Heart left ventricle (tissue), 16 donors: ENCODE results near the gene NFIA. TPM values are rescaled to one million over a fixed set of nuclear protein-coding genes. Genes with fewer than 3 reads are reported as not detected.

Experiments used
- ATAC-seq, 4 donors: fragments of 200-7000 bp; cut with Tn5 transposase; one replicate each; pipeline ENCODE4 v1.9.1; 2020 to 2022; ENCODE audit warnings: moderate library complexity in 4 of 4, mild to moderate bottlenecking in 3 of 4, moderate number of reproducible peaks in 1 of 4
- DNase-seq, 5 donors: peaks; one replicate each; pipeline ENCODE4 v3.0.0-alpha.2; 2020
- H3K27ac ChIP-seq, 12 donors: fragments of 200-600 bp; sonication (generic) in 4 of 12; one replicate each; pipeline versions ENCODE4 v1.5.0 to v1.8.0; 2016 to 2022; ENCODE audit warnings: mild to moderate bottlenecking in 2 of 12
- H3K27me3 ChIP-seq, 9 donors: fragments of 200-600 bp; sonication (generic) in 2 of 9; one replicate each; pipeline versions ENCODE4 v1.5.1 to v1.8.0; 2016 to 2022; ENCODE audit warnings: mild to moderate bottlenecking in 3 of 9
- H3K36me3 ChIP-seq, 9 donors: fragments of 200-600 bp; sonication (generic) in 2 of 9; one replicate each; pipeline versions ENCODE4 v1.5.0 to v1.8.0; 2018 to 2022; ENCODE audit warnings: mild to moderate bottlenecking in 2 of 9
- H3K4me1 ChIP-seq, 12 donors: fragments of 200-600 bp; sonication (generic) in 4 of 12; one replicate each; pipeline versions ENCODE4 v1.5.0 to v1.8.0; 2016 to 2022; ENCODE audit warnings: mild to moderate bottlenecking in 3 of 12
- H3K4me3 ChIP-seq, 12 donors: fragments of 200-600 bp; sonication (generic) in 4 of 12; one replicate each; pipeline versions ENCODE4 v1.5.0 to v1.8.0; 2017 to 2022; ENCODE audit warnings: mild to moderate bottlenecking in 9 of 12, moderate library complexity in 4 of 12
- H3K9me3 ChIP-seq, 12 donors: fragments of 200-600 bp; sonication (generic) in 4 of 12; one replicate each; pipeline versions ENCODE4 v1.5.0 to v1.8.0; 2016 to 2022; ENCODE audit warnings: mild to moderate bottlenecking in 1 of 12
- POLR2A ChIP-seq, 2 donors: fragments of 450-650 bp; IDR thresholded peaks; one replicate each; pipeline ENCODE4 v1.6.1; 2017; ENCODE audit warnings: antibody characterized with exemption in 2 of 2, mild to moderate bottlenecking in 2 of 2, moderate library complexity in 2 of 2
- WGBS, 4 donors: extraction: QIAGEN DNeasy Blood & Tissue Kit in 2 of 4; methylation state at CpG; one replicate each; pipeline versions ENCODE4 v1.1.5 to v1.1.7; 2013 to 2018; 5-methylcytosine and 5-hydroxymethylcytosine counted together
- intact Hi-C, 10 donors: fragments of 100-400 bp; cut with DNase I; formaldehyde crosslinking; loops; one replicate each; pipeline versions ENCODE4 v1.11.1 to v1.14.2; 2022
- polyA plus RNA-seq, 2 donors: library from polyadenylated mRNA; stranded (reverse); fragments of 200-250 nt; gene quantifications; one replicate each; pipeline ENCODE4 v1.2.3, GENCODE V29; 2013
- total RNA-seq, 9 donors: library from RNA; depleted of rRNA in 2 of 9; stranded (reverse); fragments of >200 nt in 2 of 9; fragmentation: NEBNext Ultra II Directional in 3 of 9; extraction: Animal tissue kit (Norgen Biotek cat#: 25700) in 3 of 9; gene quantifications; one replicate each; pipeline versions ENCODE4 v1.1.0 to v1.2.4, GENCODE V29; 2016 to 2023
- TF ChIP-seq, protein P1 (sequence below), 12 donors: fragments of 200-600 bp; sonication (generic) in 4 of 12; IDR thresholded peaks; one replicate each; pipeline versions ENCODE4 v1.5.0 to v1.8.0; 2018 to 2022; ENCODE audit warnings: antibody characterized with exemption in 12 of 12, mild to moderate bottlenecking in 5 of 12
- donor health status: ischemic (EF 13 %, LVEDD 7.1; RV severe dilation, severe dysfunction).
- donor health status: healthy with polysubstance abuse.
- donor health status: DM: no; HTN: yes; CAD: no.
- donor health status: DM: no; HTN: no; CAD: no.
- donor health status: ischemic (EF 25% LVEDD 6.9; RV normal size, moderate dysfunction).
- donor health status: ischemic (EF 25% LVEDD 5.7; RV mildly dilated, moderate dysfunction).
- donor health status: healthy.
- donor health status: DM: yes; HTN: yes; CAD: no.
- donor health status: ischemic (EF 35%, LVEDD 5.7; RV mildly dilated, moderate dysfunction).
- donor health status: nonischemic (EF 11% LVEDD 7.7; RV severe dilation, severe dysfunction).
- donor health status: DM: yes; HTN: yes; CAD: no.
- donor health status: PGD.
- donor health status: ischemic (EF 29% LVEDD 5.4; RV normal size, mild dysfunction).
- donor health status: nonischemic (EF 23%, LVEDD 6.1; RV moderate dilation, normal function).

The NFIA gene
- total and polyA plus RNA-seq, 11 donors: 12.7 to 121 (median 96.5) TPM

DNA sequence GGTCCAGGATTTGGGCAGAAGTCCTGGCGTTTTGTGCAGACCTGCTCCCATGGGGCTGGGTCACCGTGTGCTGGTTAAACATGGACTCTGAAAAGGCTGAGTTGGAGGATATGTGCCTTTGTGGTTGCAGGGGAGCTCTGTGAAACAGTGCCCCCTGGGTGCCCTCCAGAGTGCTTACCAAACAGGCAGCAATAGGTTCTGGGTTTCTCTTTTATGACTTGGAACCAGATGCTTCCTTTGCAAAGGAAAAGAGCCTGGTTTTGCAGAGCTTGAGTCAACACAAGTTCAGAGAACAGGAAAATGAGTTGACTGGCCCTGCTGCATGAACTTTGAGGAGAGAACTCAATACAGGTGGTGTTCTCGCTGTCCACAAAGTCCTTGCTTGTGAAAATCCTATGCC, 353.7 kb downstream of the NFIA start:
- Histone ChIP-seq H3K36me3 (no peaks in the 10 kb centered on the region), H3K4me3 (no peak overlapping the region), H3K9me3 (no peaks in the 10 kb centered on the region), H3K4me1 (peaks cover 7 to 64% (median 41%) of the 10 kb centered on the region in 12 donors), H3K27ac (peak overlapping the region; percentile 32 to 84 (median 68)), H3K27me3 (no peaks in the 10 kb centered on the region)
- ATAC-seq (peak in 3 of 4 donors; percentile 10 to 55 (median 30)), DNase-seq (no peak)
- 42 to 75% (median 54%) methylated on average over 3 of the region's 3 CpGs for WGBS, 4 donors
- intact Hi-C loops: loop anchor here in 3 of 10 donors (5.0 to 10.0 kb wide), 3 partner anchors 94 to 251 kb away; no protein-coding TSS in a partner anchor
- TF ChIP-seq, protein P1, sequence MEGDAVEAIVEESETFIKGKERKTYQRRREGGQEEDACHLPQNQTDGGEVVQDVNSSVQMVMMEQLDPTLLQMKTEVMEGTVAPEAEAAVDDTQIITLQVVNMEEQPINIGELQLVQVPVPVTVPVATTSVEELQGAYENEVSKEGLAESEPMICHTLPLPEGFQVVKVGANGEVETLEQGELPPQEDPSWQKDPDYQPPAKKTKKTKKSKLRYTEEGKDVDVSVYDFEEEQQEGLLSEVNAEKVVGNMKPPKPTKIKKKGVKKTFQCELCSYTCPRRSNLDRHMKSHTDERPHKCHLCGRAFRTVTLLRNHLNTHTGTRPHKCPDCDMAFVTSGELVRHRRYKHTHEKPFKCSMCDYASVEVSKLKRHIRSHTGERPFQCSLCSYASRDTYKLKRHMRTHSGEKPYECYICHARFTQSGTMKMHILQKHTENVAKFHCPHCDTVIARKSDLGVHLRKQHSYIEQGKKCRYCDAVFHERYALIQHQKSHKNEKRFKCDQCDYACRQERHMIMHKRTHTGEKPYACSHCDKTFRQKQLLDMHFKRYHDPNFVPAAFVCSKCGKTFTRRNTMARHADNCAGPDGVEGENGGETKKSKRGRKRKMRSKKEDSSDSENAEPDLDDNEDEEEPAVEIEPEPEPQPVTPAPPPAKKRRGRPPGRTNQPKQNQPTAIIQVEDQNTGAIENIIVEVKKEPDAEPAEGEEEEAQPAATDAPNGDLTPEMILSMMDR (IDR thresholded peaks at IDR 0.05): peak in 6 of 12 donors; percentile 7 to 38 (median 24)
- TF ChIP-seq POLR2A (IDR thresholded peaks at IDR 0.05): no peak

DNA sequence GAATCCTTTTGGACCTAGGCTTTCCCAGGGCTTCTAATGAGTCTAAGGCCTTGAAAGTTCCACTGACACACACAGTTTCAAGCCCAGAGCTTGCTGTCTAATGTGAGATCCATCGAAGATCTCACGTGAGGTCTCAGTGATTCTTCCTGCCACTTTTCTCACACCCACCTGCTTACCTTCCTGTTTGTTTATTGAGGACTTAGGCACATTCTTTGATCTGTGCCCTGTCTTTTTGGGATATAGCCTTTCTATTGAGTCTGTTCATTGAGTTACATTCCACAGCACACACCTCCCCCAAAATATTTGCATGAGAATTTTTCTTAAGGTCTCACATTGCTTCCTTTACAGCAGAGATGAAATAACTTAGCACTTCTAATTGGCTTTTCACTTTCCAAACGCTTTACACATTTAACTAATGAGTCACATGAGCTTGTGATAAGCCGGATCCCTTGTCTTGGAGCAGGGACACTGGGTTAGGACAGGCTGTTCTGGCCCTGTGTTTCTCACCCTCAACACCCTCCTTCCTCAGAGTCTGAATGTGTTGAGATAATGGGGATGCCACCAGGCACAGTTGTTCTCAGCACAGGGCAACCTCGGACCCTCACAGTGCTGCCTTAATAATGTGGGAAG, 354.2 kb downstream of the NFIA start:
- ATAC-seq: peak; percentile 63 to 87 (median 82)
- intact Hi-C loops: loop anchor here in 3 of 10 donors (5.0 to 10.0 kb wide), 3 partner anchors 94 to 252 kb away; no protein-coding TSS in a partner anchor
- H3K4me1 ChIP-seq: peaks cover 7 to 69% (median 41%) of the 10 kb centered on the region in 12 donors
- no peaks in the 10 kb centered on the region for H3K36me3 ChIP-seq
- no peaks in the 10 kb centered on the region for H3K27me3 ChIP-seq
- 37 to 53% (median 42%) methylated on average over 5 of the region's 5 CpGs for WGBS, 4 donors
- peak in 1 of 5 donors; percentile 73 for DNase-seq
- H3K9me3 ChIP-seq: no peaks in the 10 kb centered on the region
- TF ChIP-seq POLR2A (IDR thresholded peaks at IDR 0.05): no peak
- TF ChIP-seq, protein P1 (IDR thresholded peaks at IDR 0.05): no peak
- H3K27ac ChIP-seq: peak overlapping the region; percentile 32 to 84 (median 68)
- H3K4me3 ChIP-seq: no peak overlapping the region

DNA sequence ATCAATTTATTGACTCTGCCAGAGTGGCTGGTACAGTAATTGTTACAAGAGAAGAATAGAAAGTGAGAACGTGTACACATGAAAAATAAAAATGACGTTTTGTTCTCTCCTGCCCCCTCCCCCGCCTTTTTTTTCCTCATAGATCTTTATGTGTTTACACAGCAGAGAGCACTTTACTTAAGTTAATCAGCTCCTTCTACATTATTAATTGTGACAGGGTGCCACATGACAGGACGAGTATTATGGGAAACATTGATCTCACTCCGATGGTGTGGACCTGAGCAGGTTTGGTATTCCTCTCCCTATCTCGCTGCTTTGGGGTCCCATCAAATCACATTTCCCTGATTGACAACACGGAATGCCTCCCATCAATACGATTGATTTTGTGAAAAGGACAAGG, 356.9 kb downstream of the NFIA start:
- H3K36me3 ChIP-seq: no peaks in the 10 kb centered on the region
- DNase-seq (no peak), ATAC-seq (no peak)
- no peak overlapping the region for H3K4me3 ChIP-seq
- no peaks in the 10 kb centered on the region for H3K9me3 ChIP-seq
- H3K4me1 ChIP-seq: peaks cover 10 to 76% (median 48%) of the 10 kb centered on the region in 12 donors
- WGBS, 4 donors: 91 to 92% (median 92%) methylated on average over 8 of the region's 8 CpGs
- TF ChIP-seq, protein P1 (IDR thresholded peaks at IDR 0.05): no peak
- TF ChIP-seq POLR2A (IDR thresholded peaks at IDR 0.05): no peak
- intact Hi-C loops: loop anchor here in 3 of 10 donors (5.0 to 10.0 kb wide), 3 partner anchors 97 to 254 kb away; no protein-coding TSS in a partner anchor
- no peaks in the 10 kb centered on the region for H3K27me3 ChIP-seq
- H3K27ac ChIP-seq: no peak overlapping the region

DNA sequence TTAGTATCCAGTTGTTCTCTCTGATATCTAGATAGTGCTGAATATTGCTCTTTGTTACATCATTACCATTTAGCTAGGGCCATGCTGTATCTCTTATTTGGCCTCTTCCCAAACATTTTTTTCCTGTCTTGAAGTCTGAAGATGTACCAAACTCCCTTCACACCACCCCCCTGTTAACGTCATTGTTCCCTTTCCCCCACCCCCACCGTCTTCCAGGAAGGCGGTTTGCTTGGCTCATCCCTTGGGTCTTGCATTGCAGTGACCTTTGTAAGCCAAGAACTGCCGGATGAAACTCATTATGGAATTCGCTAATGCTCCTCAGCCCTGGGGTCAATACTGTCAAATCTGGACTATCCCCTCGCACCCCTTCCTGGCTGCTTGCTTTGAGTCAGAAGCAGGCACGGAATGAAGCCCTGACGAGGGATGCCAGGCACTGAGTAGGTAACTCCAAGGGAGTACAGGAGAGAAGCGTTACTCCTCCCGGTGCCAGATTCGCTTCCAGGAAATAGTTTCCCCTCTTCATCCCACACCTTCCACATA, 359.4 kb downstream of the NFIA start:
- intact Hi-C loops: loop anchor here in 1 of 10 donors (5.0 kb wide), 1 partner anchor 99 kb away; no protein-coding TSS in a partner anchor
- Histone ChIP-seq H3K36me3 (no peaks in the 10 kb centered on the region), H3K4me3 (no peak overlapping the region), H3K27me3 (no peaks in the 10 kb centered on the region), H3K9me3 (no peaks in the 10 kb centered on the region), H3K27ac (peak overlapping the region; percentile 3 to 83 (median 62)), H3K4me1 (peaks cover 3 to 76% (median 46%) of the 10 kb centered on the region in 12 donors)
- 30 to 59% (median 42%) methylated on average over 11 of the region's 11 CpGs for WGBS, 4 donors
- TF ChIP-seq POLR2A (IDR thresholded peaks at IDR 0.05): no peak
- TF ChIP-seq, protein P1 (IDR thresholded peaks at IDR 0.05): no peak
- peak; percentile 41 to 86 (median 72) for ATAC-seq
- peak; percentile 54 to 78 (median 74) for DNase-seq
